T47D (cell line): ENCODE measurements around the gene C6orf52.
"Not testable (repeated sequence)": the region's sequence is repeated elsewhere in the genome, so short reads cannot be mapped to it uniquely, and the experiment has no call there.

ENCODE experiments used
- DNase-seq, 2 experiments: peaks; one replicate each; pipeline versions ENCODE4 v3.0.0 to v3.0.0-alpha.2; 2011 to 2012; ENCODE audit warnings: low read depth in 1 of 2, low spot score in 1 of 2
- JUND ChIP-seq: IDR thresholded peaks from 2 replicates; pipeline ENCODE4 v1.6.1; 2012; ENCODE audit warnings: low read depth
- in situ Hi-C: cut with HindIII; loops from 2 replicates; pipeline ENCODE4 v1.10.0; 2016; ENCODE audit warnings: low sequenced_read_pairs, low pct_unique_long_range_greater_than_20kb

C6orf52 gene

DNA sequence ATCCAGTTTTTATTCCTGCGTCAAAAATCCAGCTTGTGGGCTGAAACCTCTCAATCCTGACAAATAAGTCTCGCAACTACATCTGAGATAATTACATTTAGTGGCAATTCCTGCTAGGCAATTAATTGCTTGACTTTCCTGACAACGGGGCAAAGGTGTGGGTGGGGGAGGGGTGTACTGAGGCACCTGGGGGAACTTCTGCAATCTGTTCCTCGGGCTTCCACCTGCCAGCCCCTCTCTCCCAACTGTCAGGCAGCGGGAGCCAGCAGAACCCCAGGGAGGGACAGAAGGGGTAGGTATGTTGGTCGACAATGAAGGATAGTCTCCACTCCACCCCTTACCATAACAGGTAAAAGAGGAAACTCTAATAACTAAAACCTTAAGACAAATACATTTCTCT lies 6.8 kb downstream of the C6orf52 start:
- DNase-seq = no peak
- in situ Hi-C loops = no loop called here
- TF ChIP-seq JUND = no peak

DNA sequence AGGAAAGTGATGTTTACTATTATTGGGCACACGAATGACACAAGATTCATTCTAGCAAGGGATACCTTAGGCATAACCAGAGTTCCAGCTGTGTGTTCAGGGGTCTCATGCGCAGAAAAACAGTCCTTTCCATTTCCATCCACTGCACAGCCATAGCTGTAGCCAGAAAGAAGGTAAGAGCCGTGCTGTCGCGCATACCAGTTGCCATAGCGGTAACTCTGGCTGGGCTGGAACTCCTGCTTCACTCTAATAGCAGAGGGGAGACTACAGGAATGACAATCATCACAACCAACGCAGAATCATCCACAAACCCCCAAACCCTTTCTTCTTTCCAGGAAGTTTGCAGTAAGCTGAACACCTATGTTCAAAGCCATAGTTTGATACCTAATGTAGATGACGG lies 7.5 kb downstream of the C6orf52 start:
- no peak for TF ChIP-seq JUND
- in situ Hi-C loops = no loop called here
- no peak for DNase-seq

DNA sequence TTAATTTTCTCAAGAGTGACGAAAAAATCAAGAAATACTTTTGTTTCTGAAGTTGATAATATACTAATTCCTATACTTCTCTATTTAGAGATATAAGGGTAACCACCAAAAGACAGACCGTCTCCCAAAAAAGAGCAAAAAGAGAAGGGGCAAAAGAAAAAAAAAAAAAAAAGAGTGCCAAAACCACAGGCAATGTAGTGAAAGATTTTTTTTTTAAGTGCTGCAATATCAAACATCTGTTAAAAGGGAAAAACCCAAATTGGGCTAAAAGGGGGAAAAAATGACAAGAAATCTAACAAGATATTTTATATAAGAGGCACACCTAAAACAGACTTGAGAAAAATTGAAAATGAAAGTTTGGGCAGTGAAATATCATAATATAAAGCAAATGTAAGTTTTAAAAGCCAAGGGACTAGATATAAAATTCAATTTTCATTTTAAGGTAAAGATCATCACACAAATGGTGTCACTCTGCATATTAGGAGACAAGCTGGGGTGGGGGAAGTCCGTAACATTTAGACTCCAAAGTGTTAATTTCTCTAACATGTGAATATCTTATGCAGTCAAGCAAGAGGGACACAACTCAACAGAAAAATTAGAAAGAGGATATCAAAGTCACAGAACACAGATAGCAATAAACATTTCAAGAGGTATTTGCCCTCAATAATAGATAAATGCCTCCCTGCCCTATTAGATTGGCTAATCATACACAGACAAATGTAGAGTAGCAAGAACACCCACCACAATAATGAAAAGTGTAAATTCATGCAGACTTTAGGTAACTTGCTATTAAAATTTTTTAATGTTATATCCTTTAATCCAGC lies 9.1 kb downstream of the C6orf52 start:
- TF ChIP-seq JUND = no peak
- in situ Hi-C loops = no loop called here
- DNase-seq = no peak

DNA sequence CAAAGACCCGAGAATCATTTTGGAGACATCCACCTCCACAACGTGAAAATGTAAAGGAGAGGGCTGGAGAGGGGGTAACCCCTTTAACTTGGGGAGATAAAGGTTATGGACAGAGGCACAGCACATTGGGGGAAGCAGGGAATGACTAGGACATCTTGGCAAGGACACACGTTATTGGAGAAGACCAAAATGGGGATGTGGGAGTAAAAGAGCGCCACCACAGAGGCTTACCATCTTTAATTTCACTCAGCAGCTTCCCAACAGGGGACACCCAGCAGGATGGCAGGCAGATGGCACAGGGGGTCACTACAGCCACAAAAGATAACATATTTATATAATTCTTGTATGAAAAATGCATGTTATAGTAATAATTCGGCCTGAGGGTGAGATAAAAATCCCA lies 9.8 kb downstream of the C6orf52 start:
- in situ Hi-C loops = no loop called here
- no peak for TF ChIP-seq JUND
- DNase-seq = no peak

DNA sequence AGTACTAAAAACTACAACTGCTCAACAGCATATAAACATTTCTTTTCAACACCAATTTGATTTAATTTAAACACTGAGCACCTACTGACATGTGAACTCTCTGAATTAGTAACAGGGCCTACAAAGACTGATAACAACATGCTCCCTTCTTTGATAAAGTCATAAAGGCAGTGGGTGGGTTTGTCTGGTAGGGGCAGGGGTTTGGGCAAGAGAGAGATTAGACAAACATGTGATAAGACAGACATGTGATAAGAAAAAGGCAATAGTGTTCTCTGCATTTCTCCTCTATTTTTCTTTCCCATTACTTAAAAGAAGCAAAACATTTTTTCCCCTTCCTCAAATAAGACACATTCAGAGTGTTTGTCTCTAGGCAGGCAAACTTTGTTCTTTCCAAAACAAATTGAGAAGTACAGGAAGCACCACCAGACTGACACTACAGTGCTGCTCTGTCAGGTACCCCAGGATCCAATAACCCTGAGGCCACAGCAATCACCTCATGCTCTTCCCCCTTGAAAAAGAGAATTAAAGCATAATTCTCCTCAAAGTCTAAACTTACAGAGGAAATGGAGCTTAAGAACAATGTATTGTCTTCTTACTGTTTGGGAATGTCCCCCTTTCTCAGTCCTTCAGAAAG lies 11.9 kb downstream of the C6orf52 start:
- no peak for DNase-seq
- in situ Hi-C loops = no loop called here
- TF ChIP-seq JUND = no peak

DNA sequence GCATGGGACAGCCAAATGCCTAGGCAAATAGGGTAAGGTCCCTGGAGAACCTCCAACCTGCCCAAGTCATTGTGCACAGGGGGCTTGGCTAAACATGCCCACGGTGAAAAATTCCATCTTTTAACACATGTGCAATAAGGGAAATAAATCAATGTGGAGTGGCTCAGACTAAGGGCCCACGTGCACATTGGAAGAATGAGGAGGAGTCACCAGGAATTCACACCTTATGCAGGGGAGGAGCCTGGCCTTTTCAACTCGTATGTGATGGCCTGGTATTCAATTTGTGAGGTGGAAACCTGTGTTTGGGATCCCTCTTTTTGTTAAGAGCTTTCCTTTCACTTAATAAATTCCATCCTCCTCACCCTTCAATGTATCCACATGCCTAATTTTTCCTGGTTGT lies 12.6 kb downstream of the C6orf52 start:
- no peak for DNase-seq
- in situ Hi-C loops = no loop called here
- TF ChIP-seq JUND = no peak

- no peak for TF ChIP-seq JUND
- DNase-seq = no peak
- in situ Hi-C loops = no loop called here
Observed at GRCh38 chr6:10678456-10678855, 16.0 kb downstream of the C6orf52 start.

- TF ChIP-seq JUND = no peak
- in situ Hi-C loops = no loop called here
Observed at GRCh38 chr6:10676403-10676802, 18.0 kb downstream of the C6orf52 start.

GRCh38 chr6:10668126-10668917 lies 26.1 kb downstream of the C6orf52 start:
- no peak for TF ChIP-seq JUND
- no peak for DNase-seq
- in situ Hi-C loops = no loop called here

More at GRCh38 chr6:10676403-10676802, 18.0 kb downstream of the C6orf52 start:
- DNase-seq = no peak

DNA sequence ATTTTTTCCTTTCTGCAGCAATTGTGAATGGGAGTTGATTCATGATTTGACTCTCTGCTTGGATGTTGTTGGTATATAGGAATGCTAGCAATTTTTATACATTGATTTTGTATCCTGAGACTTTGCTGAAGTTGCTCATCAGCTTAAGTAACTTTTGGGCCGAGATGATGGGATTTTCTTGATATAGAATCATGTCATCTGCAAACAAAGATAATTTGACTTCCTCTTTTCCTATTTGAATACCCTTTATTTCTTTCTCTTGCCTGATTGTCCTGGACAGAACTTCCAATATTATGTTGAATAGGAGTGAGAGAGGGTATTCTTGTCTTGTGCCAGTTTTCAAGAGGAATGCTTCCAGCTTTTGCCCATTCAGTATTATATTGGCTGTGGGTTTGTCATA lies 28.8 kb downstream of the C6orf52 start:
- DNase-seq, in situ Hi-C loops: not testable (repeated sequence)

DNA sequence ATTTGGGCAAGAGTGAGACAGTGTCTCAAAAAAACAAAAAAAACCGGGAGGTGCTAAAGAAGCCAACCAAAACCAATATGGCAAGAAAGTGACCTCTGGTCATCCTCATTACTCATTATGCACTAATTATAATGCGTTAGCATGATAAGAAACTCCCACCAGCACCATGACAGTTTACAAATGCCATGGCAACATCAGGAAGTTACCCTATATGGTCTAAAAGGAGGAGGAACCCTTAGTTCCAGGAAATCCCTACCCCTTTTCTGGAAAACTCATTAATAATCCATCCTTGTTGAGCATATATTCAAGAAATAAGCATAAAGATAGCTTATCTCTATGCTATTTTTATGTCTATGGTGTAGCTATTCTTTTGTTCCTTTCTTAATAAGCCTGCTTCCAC lies 31.7 kb downstream of the C6orf52 start:
- DNase-seq = no peak
- in situ Hi-C loops = no loop called here
- no peak for TF ChIP-seq JUND

DNA sequence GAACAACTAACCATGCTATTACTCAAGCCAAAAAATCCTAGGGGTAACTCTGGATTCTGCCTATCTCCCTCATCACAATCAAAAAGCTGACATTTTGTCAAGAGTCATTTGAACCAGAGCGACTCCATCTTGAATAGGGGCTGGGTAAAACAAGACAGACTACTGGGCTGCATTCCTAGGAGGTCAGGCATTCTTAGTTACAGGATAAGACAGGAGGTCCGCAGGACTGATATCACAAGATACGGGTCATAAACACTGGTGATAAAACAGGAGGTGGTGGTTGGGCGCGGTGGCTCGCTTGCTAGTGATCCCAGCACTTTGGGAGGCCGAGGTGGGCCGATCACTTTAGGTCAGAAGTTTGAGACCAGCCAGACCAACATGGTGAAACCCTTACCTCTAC lies 32.2 kb downstream of the C6orf52 start:
- in situ Hi-C loops = no loop called here
- no peak for TF ChIP-seq JUND
- DNase-seq = no peak

- DNase-seq = not testable (repeated sequence)
Observed at GRCh38 chr6:10660431-10661191, 33.8 kb downstream of the C6orf52 start.

More at GRCh38 chr6:10660431-10661191, 33.8 kb downstream of the C6orf52 start:
- in situ Hi-C loops = not testable (repeated sequence)
